Occipital lobe (tissue), 2 donors: ENCODE data around the gene HOXD9. TPM values are rescaled to one million over a fixed set of nuclear protein-coding genes. Genes with fewer than 3 reads are reported as not detected.

Experiments
- DNase-seq: peaks from one replicate; lab custom pipeline; 2025; lab: John Stamatoyannopoulos, UW
- total RNA-seq: library from RNA; depleted of rRNA; stranded (reverse); fragments of >200 nt; gene quantifications from one replicate; pipeline ENCODE4 v1.2.3, GENCODE V29; 2014

Gene HOXD9
- total RNA-seq, 1 donor from 2014 or later: not detected

DNA sequence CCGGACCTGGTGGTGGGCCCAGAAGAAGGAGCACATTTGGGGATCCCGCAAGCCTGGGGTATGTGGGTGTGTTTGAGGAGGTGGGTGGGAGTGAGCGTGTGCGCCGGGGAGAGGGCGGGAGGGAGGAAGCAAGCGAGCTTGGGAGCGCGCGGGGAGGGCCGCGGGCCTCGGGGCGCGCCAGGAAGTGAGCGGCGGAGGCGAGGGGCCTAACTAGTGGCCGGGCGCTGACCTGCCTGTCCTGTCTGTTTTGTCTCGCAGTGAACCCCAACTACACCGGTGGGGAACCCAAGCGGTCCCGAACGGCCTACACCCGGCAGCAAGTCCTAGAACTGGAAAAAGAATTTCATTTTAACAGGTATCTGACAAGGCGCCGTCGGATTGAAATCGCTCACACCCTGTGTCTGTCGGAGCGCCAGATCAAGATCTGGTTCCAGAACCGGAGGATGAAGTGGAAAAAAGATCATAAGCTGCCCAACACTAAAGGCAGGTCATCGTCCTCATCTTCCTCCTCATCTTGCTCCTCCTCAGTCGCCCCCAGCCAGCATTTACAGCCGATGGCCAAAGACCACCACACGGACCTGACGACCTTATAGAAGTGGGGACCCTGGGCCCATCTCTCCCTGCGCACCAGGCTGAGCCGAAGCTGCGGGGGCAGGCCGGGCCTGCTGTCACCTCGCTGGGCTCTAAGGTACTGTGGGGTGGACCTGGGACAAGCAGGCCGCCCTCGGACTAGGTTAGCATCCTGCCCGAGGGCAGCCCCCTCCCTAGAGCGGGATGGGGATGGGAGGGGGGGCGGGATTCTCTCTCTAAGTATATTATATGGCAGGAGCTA lies 30.0 kb downstream of the HOXD9 start:
- no peak for DNase-seq

DNA sequence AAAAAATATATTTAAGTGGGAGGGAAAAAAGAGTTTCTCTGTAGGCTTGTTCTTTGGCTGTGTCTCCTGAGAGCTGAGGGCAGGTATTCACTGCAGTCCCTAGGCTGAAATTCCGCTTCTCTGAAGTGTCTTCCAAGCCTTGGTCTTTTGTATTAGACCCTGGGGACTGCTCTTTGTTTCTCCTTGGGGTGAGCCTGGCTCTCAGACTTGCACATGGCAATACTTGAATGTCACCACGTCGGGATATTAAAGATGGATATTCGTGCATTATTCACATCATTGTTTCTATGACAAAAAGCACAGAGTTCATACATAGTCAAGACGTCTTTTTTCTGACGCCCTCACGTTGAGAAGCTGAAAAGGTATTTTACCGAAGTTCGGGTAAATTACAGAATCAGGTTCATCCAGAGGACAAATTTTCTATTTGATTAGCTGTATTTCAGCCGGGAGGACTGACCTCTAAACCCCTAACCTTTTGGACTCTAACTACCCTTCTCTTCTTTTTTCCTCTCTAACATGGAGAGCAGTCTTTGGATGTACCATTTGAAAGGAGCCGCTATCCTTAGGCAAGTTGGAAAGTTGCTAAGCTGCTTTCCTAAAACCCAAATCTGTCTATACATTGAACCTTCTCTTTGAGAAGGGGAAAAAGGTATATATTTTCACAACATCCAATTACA lies 32.2 kb downstream of the HOXD9 start:
- DNase-seq: no peak

DNA sequence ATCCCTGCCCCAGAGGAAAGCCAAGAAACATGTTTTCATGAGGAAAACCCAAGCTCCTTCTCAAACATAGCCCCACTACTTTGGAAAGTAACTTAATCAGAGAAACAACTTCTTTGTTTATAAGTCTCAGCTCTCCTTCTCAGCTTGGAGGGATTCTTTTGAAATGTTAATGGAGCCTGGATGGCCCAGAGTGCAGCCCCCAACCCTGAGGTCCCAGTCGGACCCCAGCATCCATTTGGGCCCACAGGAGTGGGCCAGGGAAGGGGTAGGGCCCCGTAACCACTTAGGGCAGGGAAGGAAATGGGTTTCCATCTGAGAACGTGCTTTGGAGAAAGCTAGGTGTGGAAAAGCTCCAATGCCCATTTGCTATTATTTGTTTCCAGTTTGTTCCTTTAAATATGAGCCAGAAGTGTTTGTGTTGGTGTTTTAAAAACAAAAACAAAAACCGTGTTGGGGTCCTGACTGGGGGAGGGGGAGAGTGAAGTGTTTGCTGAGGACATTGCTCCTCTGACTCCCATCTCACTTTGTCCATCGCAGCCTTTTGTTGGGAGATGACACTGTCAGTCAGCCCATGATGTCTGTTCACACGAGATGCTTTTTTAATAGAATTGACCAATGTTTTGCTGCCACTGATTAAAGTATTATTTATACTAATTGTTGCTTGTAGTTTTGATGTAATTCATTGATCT lies 33.0 kb downstream of the HOXD9 start:
- DNase-seq: no peak

DNA sequence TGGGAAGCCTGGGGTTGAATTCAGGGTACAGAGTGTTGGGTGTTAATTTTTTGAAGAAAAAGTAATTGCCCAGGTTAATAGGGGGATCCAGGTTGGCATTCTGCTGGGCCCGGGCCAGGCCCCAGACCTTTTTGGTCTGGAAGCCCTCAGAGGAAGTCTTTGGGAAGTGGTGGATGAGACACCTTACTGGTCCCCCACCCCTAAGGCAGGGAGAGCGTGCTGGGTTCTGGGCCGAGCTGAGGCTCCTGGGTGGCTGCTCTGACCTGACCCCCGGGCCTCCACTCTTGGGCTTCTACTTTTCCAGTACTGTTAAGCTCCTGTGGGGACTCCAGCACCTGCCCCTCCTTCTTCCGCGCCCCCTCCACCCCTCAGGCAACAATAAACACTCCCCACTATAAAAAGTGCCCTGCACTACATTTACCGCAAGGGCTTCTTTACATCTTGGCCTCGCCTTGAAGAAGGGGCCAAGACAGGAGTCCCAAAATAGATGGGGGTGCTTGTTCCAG lies 33.8 kb downstream of the HOXD9 start:
- no peak for DNase-seq

DNA sequence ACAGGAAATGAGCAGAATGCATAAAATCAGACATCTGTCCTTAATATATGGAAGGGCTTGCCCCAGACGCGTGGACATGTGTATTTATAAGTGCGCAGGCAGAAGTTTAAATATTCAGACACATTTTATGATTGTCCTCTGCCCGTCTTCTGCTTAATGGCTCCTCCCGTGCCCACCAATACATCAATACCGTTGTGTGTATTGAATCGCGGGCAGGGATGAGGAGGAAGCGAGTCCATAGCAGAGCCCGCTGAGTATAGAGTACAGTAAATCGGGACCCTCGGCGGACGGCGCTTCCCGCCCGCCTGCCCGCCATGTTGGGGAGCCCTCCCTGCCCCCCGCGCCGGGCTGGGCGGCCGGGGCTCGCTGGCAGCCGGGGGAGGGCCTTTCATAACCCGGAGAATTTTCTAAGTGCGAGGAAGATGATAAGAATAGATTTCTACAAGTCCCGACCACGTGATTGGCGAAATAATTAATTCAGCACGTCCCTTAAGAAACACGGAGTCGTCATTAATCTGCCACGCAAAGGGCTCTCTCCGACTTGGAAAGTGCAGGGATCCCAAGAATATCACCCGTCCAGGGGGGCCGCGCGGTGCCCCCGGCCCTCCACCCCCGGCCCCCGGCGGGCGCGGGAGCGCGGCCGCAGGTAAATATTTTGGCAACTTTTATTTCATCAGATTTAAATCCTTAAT lies 34.4 kb downstream of the HOXD9 start, which contains the start of gene HOXD3:
Gene HOXD3, plus strand, starts transcription at position 501 of the 692 bp plus-strand sequence. CDS start 11,808 bp downstream, outside the sequence.
- DNase-seq: no peak

DNA sequence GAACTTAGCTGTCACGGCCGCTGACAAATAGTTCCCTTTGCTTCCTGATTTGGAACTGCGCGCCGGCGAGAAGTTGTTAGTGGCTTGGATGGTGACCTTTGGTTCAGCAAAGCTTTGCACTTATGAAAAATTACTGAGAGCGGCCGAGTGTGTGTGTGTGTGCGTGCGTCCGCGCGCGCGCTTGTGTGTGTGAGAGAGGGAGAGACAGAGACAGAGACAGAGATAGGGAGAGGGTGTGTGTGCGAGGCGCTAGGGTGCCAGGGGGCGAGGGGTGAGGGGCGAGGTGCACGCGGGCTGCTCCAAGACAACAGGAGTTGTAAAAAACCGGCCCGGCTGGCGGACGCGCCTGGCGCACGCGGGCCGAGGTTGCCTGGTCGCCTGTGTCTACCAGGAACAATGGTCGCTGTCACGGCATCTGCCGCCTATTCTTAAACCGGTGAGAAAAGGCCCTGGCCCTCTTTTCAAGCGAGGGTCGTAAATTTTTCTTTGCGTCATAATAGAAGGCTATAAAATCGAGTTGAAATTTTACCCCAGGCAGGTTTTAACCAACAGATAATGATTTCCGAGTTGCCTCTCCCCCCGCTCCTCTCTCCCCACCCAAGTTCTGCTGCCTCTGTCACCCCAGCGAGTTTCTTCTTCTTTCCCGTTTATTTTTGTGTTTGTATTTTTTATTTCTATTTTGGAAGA lies 35.1 kb downstream of the HOXD9 start:
- no peak for DNase-seq

DNA sequence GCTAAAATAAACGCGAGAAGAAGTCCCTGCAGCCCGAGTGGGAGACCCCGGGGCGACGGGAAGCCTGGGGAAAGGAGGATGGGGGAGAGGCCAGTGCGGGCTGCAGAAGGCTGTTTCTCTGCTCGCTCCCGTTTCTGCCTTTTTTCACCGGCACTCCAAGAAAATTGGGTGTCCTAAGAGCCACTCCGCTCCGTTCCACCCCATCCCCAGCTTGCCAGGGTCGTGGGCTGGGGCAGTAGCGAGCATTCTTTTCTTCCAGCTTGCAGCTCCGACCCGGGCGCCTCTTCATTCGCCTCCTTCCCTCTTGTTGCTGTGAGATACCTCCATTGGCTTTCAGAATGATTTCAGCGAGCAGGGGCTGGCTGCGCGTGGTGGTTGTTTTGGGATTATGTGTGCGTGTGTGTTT lies 35.7 kb downstream of the HOXD9 start:
- no peak for DNase-seq

DNA sequence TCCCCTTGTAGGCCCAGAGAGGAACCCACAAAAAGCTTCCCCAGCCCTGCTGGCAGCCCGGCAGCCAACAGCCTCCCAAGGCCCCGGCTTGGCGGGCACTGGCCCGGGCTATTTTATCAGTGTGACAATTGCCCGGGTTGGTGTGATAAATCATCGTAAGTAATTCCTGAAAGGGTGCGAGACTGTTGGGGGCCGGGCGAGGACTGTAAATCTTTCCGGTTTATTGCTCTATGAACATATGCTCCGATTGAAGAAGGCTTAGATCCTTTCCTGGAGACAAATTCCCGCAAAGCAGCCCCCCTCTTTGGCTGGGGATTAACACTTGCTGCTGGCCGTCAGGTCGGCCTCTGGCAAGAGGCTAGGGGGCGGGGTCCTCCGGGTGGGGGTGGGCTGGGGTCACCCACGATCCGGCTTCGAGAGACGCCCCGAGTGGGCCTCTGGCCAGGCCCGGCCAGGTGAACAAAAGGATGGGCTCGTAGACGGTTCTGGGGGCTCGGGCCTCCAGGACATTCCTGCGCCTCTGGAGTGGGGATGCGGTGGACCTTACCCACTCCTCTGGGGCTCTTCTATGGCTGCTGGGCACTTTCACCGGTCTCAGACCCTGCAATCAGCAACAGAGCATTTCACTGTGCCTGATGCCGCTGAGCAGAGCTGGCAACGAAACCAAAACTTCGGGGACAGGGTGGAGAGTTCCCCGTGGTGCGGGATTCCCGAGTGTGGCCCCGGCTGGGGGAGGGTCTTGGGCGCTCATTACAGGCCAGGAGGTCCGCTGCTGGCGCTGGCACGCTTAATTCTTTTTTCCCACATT lies 36.5 kb downstream of the HOXD9 start:
- DNase-seq: no peak

DNA sequence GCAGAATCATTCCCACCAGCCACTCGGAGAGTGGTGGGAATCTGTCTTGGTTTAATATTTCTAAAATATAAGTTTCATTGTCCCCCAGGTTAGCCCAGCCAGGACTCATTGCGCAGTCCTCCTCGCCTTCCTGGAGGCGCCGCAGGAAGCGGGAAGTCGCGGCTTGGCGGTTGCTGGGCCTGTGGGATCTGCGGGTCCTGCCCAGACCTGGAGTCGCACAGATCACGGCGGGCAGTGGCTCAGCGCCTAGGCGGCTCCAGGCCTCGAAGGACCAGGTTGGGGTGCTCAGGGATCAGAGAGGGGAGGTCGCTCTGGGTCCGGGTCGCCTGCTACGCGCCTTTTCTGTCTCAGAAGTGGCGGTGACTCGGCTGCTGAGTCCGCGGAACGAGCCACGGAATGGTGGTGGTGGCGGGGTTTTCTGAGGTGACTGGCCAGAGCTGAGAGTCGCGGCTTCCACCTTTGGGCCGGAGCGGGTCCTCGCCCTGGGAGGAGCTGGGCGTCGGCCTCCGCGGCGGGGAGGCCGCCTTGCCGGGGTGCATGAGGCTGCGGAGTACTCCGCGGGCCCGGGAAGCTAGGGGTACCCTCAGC lies 37.2 kb downstream of the HOXD9 start:
- no peak for DNase-seq

DNA sequence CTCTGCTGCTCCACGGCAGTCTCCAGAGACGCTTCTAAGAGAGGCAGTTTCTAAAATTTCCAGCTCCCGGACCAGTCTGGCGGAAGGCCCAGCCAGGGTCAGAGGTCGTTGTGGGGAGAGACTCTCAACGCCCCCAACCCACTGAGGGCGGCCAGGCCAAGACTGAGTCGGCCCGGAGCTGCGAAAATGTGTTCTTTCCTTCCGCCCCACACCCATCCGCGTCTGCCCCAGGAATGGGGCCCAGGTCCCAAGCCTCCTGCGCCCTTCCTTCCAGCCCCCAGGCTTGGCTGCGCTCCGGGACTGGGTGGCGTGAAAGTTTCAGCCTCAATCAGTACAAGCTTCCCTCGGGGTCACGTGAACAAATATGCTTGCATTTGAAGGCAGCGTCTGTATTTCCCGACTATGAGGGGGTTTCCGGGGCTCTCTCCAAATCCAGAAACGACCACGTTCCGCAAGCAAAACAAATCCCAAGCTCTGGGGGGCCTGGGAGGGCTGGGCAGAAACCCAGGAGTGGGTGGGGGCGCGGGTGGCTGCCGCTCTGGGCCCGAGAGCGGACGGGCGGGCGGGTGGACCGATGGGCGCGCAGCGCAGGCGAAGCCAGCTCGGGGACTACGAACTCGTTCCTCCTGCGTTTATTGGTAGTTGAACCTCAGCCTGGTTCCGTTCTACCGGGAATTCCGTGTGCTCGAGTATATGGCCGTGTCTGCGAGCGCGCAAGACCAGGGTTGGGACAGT lies 37.9 kb downstream of the HOXD9 start:
- no peak for DNase-seq

DNA sequence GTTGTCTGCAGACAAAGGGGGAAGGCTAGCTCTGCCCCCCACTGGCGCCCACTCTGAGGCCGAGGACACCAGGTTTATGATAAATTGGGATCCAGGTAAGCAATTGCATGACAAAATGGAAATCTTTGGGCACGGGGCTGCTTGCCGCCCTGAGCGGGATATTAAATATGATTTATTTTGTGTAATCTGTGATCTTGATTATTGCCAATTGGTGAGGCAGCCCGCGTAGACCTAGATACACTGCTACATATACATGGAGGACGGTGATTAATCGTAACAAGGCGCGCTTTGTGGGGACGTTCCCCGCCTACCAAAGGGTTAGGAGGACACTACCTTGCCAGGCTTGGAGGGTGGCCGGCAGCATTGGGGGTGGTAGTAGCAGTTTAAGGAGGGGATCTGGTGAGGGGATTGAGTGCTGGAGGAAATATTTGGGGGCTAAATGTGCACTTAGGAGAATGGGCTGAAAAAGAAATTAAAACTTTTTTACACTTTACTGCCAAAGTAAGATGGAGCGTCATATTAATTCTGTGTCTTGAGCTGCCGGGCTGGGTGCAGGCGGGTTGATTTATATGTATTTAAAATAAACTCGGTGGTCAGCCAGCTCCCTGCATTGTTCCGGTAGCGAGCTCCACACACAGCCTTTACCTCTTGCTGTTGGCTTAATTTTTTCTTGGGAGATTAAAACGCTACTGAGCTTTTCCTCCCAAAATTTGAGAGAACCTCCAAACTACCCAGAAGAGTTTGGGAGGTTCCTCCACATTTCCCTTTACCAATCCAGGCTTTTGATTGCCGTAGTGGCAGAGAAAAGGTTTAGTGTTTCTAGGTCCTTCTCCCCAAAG lies 38.7 kb downstream of the HOXD9 start:
- DNase-seq: no peak

DNA sequence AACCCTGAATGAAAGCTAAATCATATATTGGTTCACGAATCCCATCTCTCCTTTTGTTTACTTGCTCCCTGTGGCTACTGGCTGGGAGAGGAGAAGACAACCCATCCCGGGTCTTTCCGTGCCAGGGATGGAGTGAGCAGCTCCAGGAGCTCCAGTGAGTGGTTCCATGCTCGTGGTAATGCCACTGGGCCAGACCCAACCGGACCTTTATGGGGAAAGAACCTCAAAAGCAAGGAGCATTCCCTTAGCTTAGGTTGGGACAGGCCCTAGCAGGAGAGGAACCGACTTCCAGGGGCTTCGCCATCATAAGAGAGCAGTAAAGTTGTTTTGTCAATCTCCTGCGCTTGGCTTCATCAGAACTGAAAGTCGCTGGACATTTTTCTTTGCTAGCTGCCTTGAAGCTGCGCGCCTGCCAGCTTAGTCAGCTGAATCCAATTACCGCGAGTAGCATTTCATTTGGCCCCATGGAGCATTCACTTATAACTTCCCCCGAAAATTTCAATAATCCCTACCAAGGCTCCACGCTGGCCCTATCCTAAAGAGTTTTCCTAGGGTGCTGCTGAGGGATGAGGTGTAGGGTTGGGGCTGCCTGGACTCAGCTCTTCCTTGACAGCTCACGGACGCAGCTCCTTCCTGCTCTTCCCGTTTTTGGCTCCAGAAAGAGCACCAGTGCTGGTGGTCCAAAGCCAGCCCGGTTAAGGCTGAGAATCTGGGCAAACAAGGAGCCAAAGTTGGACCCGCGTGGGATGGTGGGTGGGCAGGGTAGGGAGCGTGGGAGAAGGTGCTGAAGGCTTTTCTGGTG lies 39.5 kb downstream of the HOXD9 start:
- no peak for DNase-seq

DNA sequence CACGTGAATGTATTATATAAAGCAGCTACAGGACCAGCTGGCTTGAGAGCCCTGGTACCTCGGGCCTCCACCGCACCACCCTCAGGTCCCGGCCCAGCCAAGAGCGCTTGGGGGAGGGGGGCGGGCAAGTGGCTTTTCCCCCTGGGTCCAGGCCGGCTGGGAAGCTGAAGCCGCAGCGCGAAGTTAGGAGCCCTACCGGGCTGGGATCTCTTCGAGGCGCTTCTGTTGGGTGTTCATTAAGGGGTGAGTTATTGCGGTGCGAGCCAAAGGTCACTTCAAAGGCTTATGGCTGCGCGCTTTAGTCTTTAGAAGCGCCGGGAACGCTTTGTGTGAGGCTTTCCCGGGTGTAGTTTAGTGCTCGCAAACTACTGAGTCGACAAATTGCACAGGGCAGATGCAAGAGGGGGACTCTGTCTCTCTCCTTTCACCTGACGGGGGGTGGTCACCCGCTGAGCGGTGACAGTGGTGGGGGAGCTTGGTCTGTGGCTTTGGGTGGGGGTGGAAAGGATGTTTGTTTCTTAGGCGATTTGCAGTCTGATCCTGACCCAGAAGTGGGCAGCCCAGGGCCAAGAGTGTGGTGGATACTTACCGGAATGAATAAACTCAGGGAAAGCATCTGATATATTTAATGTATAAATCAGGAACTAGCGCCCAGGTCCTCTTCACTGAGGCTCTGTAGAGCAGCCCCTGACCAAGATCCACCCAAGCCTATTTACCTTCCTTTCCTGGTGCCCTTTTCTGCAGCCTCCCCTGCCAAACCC lies 40.6 kb downstream of the HOXD9 start:
- no peak for DNase-seq

DNA sequence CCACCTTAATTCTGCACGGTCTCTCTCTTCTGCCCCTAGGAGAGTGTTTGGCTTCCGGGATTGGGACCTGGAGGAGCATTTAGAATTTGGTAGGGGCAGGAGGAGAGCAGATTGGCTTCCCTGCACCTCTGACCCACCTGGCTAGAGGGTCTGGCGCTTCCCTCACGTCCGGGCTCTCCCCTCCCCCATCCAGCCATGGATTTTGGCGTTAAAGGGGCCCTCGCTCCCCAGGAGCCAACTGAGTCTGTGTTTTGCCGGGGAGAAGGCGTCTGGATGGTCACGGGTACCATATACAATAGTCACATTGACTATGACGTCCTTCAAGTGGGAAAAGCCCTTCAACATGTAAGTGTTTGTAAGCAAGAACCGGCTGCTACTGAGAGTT lies 41.1 kb downstream of the HOXD9 start:
- DNase-seq: no peak

DNA sequence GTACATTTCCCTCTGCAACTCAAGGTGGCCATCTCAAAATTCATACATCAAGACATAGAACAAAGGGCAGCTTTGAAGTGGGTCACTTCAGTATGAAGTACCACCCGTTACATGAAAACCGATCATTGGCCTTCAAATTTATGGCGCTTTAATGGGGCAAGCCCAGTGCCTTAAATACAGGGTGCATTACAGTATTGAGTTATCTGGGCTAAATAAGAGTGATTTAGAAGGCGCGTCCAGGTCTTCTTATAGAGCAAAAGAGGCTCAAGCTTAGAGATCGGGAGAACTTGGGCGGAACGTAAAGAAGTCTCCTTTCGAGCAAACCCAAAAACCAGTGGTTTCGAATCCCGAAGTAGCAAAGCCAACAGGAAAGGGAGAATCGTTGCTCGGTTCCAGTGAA lies 41.7 kb downstream of the HOXD9 start:
- no peak for DNase-seq

DNA sequence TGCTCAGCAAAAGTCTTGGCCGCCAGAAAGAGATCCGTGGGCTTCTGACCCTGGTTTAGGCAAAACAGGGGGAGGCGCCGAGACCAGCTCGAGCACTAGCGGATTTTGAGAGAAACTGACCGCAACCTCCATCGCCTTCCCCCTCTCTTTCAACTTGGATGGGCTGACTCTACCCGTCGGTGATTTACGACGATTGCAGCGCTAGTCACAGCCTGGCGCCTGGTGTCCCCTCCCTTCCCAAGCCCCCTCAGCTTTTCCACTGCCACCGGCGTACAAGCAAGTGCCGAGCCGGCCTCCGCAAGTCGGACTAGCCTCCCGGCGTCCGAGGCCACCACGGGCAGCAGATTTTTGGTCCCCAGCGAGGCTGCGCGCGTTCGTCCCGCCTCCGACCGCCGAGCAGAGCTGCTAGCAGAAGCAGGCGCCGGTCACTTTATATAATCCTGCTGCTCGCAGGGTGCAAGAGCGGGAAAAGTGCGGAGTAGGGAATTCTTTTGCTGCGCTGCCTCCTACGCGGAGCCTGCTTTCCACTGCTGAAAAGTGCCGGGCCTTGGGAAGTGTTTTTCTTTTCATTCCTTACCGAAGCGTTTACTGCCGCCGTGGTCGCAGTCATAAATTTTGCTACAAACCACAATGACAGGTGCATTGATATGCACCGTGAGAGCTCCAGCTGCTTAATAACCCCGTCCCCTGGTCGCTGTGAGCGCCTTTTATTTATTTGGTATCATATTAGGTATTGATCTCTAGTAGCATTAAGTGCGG lies 42.3 kb downstream of the HOXD9 start:
- DNase-seq: no peak
